GM12878 (cell line): Measurements from ENCODE around the gene GABRP. TPM values are rescaled to one million over a fixed set of nuclear protein-coding genes. Genes with fewer than 3 reads are reported as not detected.

Source experiments
- ATAC-seq: fragments of 200-7000 bp; cut with Tn5 transposase; 3 replicates; pipeline ENCODE4 v1.9.1; 2020; ENCODE audit warnings: mild to moderate bottlenecking, moderate library complexity
- BruUV-seq: library from RNA; stranded (reverse); fragments of 400-500 nt; replicated peaks from 2 replicates; lab custom pipeline; 2021; lab: Mats Ljungman, UMichigan
- CTCF ChIA-PET: fragments of 300-600 bp; sonication (Branson Sonifier 250); formaldehyde crosslinking; extraction: SDS; loops from one replicate; lab custom pipeline; 2021; ENCODE audit warnings: inconsistent platforms; lab: Yijun Ruan, JAX
- POLR2A ChIA-PET: fragments of 350-600 bp; formaldehyde crosslinking; extraction: SDS; loops from one replicate; lab custom pipeline; 2021; ENCODE audit warnings: inconsistent platforms; lab: Charles Lee
- RAD21 ChIA-PET: fragments of 300-600 bp; sonication (Branson Sonifier 250); formaldehyde crosslinking; loops from one replicate; lab custom pipeline; 2023; ENCODE audit warnings: antibody characterized with exemption; ENCODE audit not compliant: unreplicated experiment; lab: Charles Lee
- SMC1A ChIA-PET: fragments of 300-600 bp; sonication (Branson Sonifier 250); formaldehyde crosslinking; loops from one replicate; lab custom pipeline; 2023; ENCODE audit not compliant: unreplicated experiment, uncharacterized antibody; lab: Charles Lee
- DNase-seq: peaks from one replicate; pipeline ENCODE4 v3.0.0-alpha.2; 2011; ENCODE audit warnings: low read depth, low spot score
- FAIRE-seq: peaks from 3 replicates; lab custom pipeline; 2011; peaks lifted over from hg19 to GRCh38; lab: Jason Lieb, UNC
- H2AFZ ChIP-seq: 2 replicates; pipeline ENCODE4 v1.6.0; 2011; ENCODE audit warnings: low read depth, low read length, control low read depth; ENCODE audit not compliant: control insufficient read depth
- H3K27ac ChIP-seq: 2 replicates; pipeline ENCODE4 v1.5.1; 2011; ENCODE audit warnings: control low read depth; ENCODE audit not compliant: control insufficient read depth, insufficient read depth
- H3K27me3 ChIP-seq, 2 experiments: replicated peaks in 1 of 2; 2 replicates each; pipeline versions ENCODE4 v1.6.0 to v1.6.1; 2011; ENCODE audit warnings: low read length in 1 of 2; ENCODE audit not compliant: control insufficient read depth in 2 of 2, insufficient read depth in 2 of 2
- H3K36me3 ChIP-seq, 2 experiments: 2 replicates each; pipeline ENCODE4 v1.5.1; 2011; ENCODE audit warnings: low read length in 1 of 2; ENCODE audit not compliant: control insufficient read depth in 2 of 2, insufficient read depth in 2 of 2
- H3K4me1 ChIP-seq: 2 replicates; pipeline ENCODE4 v1.6.1; 2011; ENCODE audit warnings: mild to moderate bottlenecking, low read length, moderate library complexity, mixed read lengths; ENCODE audit not compliant: control insufficient read depth, insufficient read depth
- H3K4me2 ChIP-seq: 2 replicates; pipeline ENCODE4 v1.6.0; 2011; ENCODE audit warnings: control low read depth; ENCODE audit not compliant: control insufficient read depth, insufficient read depth
- H3K4me3 ChIP-seq: fragments of 200-600 bp; sonication (generic); 2 replicates; pipeline ENCODE4 v1.5.1; 2016
- H3K79me2 ChIP-seq: 2 replicates; pipeline ENCODE4 v1.6.0; 2011; ENCODE audit warnings: low read length; ENCODE audit not compliant: control insufficient read depth, insufficient read depth
- H3K9ac ChIP-seq: 2 replicates; pipeline ENCODE4 v1.8.0; 2011; ENCODE audit warnings: low read length, control low read depth, mixed read lengths; ENCODE audit not compliant: control insufficient read depth, insufficient read depth
- H3K9me3 ChIP-seq: replicated peaks from 3 replicates; pipeline ENCODE4 v1.5.1; 2011; ENCODE audit warnings: mild to moderate bottlenecking, low read length; ENCODE audit not compliant: control insufficient read depth, insufficient read depth
- H4K20me1 ChIP-seq: 2 replicates; pipeline ENCODE4 v1.6.0; 2011; ENCODE audit not compliant: control insufficient read depth, insufficient read depth
- ASH2L ChIP-seq: fragments of 300-600, 200-600 bp; sonication (generic); IDR thresholded peaks from 2 replicates; pipeline ENCODE4 v1.6.1; 2017; ENCODE audit warnings: low read depth, mild to moderate bottlenecking, borderline replicate concordance
- CBX3 ChIP-seq: fragments of 200-600 bp; sonication (generic); IDR thresholded peaks from 2 replicates; pipeline ENCODE4 v1.6.1; 2016; ENCODE audit warnings: low read depth, borderline replicate concordance
- MEF2A ChIP-seq: IDR thresholded peaks from 2 replicates; pipeline ENCODE4 v1.6.1; 2011; ENCODE audit warnings: low read depth, mild to moderate bottlenecking, low read length, moderate library complexity; ENCODE audit not compliant: insufficient read depth
- PRDM15 ChIP-seq: fragments of 450-650 bp; formaldehyde crosslinking; IDR thresholded peaks from 2 replicates; pipeline ENCODE4 v1.4.0; 2020; ENCODE audit warnings: mild to moderate bottlenecking, moderate library complexity
- WGBS: methylation state at CpG from one replicate; pipeline ENCODE4 v1.1.6; 2016; ENCODE audit warnings: low lambda C conversion rate; ENCODE audit not compliant: insufficient replicate concordance, insufficient coverage; ENCODE audit errors: missing lambda C conversion rate; 5-methylcytosine and 5-hydroxymethylcytosine counted together
- in situ Hi-C: fragments of 300-500 bp; cut with MboI; formaldehyde crosslinking; loops from 9 replicates; pipeline ENCODE4 v1.14.3; 2018; ENCODE audit warnings: mixed read lengths
- intact Hi-C: fragments of 100-400 bp; cut with micrococcal nuclease; formaldehyde crosslinking; loops from one replicate; pipeline ENCODE4 v1.14.2; 2022; ENCODE audit not compliant: unreplicated experiment
- polyA plus RNA-seq, 11 experiments: library from polyadenylated mRNA; depleted of rRNA in 4 of 11; unstranded in 6 of 11; stranded (reverse) in 5 of 11; fragments of >200 nt; fragmentation: Nextera tagmentation in 4 of 11; fragmentation: Illumina TruSeq in 1 of 11; extraction: Ambion mirVana in 4 of 11; extraction: Trizol in 1 of 11; gene quantifications; 1 replicate in 1 of 11; 2 replicates in 10 of 11; pipeline versions ENCODE4 v1.2.1 to v1.2.3, GENCODE V29; 2011 to 2016; ENCODE audit warnings: inconsistent platforms in 2 of 11, missing spikeins in 2 of 11, low read depth in 1 of 11
- total RNA-seq, 4 experiments: library from RNA; depleted of rRNA in 3 of 4; stranded (reverse); fragments of >200 nt in 3 of 4; fragmentation: Illumina TruSeq in 1 of 4; extraction: Trizol in 1 of 4; gene quantifications; 2 replicates each; pipeline versions ENCODE4 v1.2.1 to v1.2.3, GENCODE V29; 2013 to 2021

GABRP gene
- total and polyA plus RNA-seq, 10 of the 15 experiments (the other 5 are each of a cell fraction or from before 2014, with no cell fraction given): 0.04 TPM; not detected in 9

GRCh38 chr5:170752257-170753215, 31.0 kb upstream of the GABRP start:
- SMC1A ChIA-PET: no interaction called here
- FAIRE-seq: no peak
- H3K36me3 ChIP-seq: no peaks in the 10 kb centered on the region
- TF ChIP-seq MEF2A (no peak), ASH2L (no peak), PRDM15 (no peak), CBX3 (no peak)
- TF ChIP-seq, all 136 proteins: peak for 0
- no peaks in the 10 kb centered on the region for H3K9me3 ChIP-seq
- intact Hi-C loops (no loop called here), in situ Hi-C loops (no loop called here)
- DNase-seq (no peak), ATAC-seq (no peak)
- H3K27me3 ChIP-seq: peaks cover 2 to 6% of the 10 kb centered on the region in 2 experiments; a peak in 3 of 4 replicates
- no peak overlapping the region for H3K4me2 ChIP-seq
- no TSS peak for BruUV-seq
- H3K9ac ChIP-seq: no peak overlapping the region
- POLR2A ChIA-PET: no interaction called here
- H3K27ac ChIP-seq: no peak overlapping the region
- H4K20me1 ChIP-seq: no peaks in the 10 kb centered on the region
- H2AFZ ChIP-seq: no peak overlapping the region
- no peaks in the 10 kb centered on the region for H3K4me1 ChIP-seq
- no peak overlapping the region for H3K4me3 ChIP-seq
- CTCF ChIA-PET: no interaction called here
- RAD21 ChIA-PET: interaction anchor here (1.1 kb wide), 1 partner anchor 39 kb away, joined by 3 read pairs; no protein-coding TSS in a partner anchor
- H3K79me2 ChIP-seq: no peaks in the 10 kb centered on the region
- WGBS: 20% methylated on average over 10 of the region's 10 CpGs
